KBM-7 (cell line): Measurements from ENCODE around the gene ZNF485.
"Not testable (repeated sequence)": the region's sequence is repeated elsewhere in the genome, so short reads cannot be mapped to it uniquely, and the experiment has no call there.

Experiments used
- DNase-seq: peaks from one replicate; pipeline ENCODE4 v3.0.0-alpha.2; 2015
- in situ Hi-C: fragments of 300-500 bp; cut with MboI; formaldehyde crosslinking; loops from 2 replicates; pipeline ENCODE4 v1.14.3; 2020; ENCODE audit warnings: low sequenced_read_pairs, low pct_unique_long_range_greater_than_20kb, mixed read lengths

The ZNF485 gene

DNA sequence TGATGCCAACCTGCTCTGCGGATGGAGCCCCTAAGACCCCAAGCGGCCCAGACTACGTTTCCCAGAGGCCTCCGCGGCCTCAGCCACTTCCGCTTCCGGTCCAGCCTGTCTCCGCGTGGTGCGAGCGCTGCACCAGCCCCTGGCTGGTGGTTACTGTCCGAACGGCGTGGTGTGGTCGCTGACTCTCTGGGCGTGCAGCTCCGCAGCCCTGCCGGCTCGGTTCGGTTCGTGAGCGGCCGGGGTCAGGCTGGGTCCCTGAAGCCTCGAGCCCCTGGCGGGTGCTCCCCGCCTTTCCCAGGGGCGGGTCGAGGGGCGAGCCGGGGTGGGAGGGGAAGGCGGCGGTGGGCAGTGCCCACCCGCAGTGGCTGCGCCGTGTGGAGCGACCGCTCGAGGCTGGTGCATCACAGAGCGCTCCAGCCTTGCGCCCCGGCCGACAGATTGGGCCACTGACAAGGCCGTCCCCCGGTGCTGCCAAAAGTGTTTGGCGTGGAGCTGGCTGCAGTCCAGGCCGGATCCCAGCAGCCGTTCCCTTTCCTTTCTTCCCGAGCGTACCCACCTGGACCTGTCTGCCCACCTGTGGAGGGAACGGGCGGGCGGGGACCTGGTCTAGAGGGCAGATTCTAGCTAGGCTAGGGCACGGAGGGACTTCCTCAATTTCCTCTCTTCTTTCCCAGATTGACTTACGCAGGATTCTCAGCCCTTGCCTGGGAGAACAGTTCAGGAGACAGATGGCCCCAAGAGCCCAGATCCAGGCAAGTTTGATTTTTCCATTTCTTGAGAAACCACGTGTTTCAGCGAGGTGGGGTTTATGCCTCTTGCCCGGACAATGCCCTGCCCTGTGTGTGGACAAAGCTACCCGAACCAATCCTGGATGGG lies at the start of gene ZNF485:
Gene ZNF485, plus strand, starts transcription at position 116 of the 876 bp plus-strand sequence. Its CDS starts 613 bp downstream, at position 729.
- DNase-seq, result peak; percentile 65
- in situ Hi-C loops, result no loop called here

DNA sequence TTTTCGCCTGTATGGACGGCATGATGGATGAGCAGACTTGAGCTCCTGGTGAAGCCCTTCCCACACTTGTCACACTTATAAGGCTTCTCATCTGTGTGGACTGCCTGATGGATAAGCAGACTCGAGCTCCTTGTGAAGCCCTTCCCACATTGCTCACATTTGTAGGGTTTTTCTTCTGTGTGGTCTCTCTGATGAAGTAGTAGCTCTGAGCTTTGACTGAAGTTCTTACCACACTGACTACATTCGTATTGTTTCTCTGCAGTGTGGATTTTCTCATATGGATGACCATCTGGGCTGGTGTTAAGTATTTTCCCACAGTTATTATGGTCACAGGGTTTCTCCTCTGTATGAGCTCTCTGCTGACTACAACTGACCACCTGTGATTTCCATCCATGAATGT lies 49.0 kb upstream of the ZNF485 start:
- no peak for DNase-seq
- in situ Hi-C loops, result no loop called here

DNA sequence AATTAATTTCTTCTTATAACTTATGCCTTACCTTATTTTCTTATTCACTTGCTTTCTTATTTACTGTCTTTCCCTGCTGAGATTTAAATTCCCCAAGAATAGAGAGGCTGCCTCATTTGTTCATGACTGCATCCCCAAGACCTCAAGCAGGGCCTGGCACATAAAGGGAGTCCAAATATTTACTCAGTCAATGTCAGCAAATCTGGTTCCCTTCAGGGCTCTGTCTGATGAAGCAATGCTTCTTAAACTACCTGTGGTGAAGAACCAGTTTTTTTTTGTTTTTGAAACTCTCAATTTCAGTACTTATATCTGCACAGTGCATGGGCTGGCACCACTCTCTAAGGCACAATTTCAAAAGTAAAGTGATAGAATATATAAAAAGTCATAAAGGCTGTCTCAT lies 36.6 kb upstream of the ZNF485 start:
- in situ Hi-C loops, result no loop called here
- DNase-seq, result no peak

DNA sequence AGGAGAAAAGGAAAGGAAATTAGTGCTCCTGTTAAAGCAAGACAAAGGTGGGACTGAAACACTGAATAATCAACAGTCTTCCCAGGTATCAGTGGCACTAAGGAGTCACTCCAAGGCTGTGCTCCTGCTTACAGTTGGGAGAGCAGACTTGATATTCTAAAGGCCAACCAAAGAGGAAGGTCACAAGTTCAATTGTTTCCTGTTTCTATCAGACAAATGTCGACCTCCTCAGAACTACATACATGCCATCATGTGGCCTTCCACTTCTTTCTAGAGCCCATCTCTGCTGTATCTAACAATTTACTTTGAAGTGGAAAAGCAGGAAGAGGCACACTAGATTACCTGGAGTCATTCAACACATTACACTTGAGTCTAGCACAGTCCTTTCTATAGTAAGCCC lies 35.3 kb upstream of the ZNF485 start:
- in situ Hi-C loops, result no loop called here
- DNase-seq, result peak; percentile 16

DNA sequence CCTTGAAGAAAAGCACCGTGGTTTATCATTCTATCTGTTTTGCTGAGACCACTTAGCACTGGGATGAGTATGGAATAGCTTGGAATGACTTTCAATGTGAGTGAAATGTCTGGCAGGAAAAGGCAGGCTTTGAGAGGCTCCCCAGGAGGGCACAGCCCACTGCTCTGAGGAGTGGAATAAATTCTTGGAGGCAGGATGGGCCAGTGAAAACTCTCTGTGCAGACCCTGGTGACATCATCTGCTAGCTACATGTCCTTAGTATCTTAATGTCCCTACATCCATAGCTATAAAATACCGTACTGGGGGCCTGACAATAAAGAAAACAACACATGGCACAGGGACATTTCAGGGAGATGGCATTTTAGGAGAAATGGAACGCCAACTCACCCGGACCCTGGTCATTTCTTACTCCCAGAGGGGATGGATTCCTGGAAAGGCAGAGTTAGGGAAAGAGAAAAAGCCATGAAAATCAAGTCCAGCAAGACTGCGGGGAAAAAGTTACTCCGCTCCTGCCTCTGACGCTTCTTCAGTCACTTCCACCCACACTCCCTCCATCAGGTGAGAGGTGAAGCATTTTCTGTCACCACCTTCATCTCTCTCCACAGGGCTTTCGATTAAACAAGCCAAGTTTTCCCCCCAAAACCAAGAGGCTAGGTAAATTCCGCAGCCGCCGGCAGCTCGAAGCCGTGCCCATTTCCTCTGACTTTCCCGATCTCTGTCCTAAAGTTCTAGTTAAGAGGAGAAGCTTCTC lies 32.8 kb upstream of the ZNF485 start:
- DNase-seq, result no peak
- in situ Hi-C loops, result no loop called here

DNA sequence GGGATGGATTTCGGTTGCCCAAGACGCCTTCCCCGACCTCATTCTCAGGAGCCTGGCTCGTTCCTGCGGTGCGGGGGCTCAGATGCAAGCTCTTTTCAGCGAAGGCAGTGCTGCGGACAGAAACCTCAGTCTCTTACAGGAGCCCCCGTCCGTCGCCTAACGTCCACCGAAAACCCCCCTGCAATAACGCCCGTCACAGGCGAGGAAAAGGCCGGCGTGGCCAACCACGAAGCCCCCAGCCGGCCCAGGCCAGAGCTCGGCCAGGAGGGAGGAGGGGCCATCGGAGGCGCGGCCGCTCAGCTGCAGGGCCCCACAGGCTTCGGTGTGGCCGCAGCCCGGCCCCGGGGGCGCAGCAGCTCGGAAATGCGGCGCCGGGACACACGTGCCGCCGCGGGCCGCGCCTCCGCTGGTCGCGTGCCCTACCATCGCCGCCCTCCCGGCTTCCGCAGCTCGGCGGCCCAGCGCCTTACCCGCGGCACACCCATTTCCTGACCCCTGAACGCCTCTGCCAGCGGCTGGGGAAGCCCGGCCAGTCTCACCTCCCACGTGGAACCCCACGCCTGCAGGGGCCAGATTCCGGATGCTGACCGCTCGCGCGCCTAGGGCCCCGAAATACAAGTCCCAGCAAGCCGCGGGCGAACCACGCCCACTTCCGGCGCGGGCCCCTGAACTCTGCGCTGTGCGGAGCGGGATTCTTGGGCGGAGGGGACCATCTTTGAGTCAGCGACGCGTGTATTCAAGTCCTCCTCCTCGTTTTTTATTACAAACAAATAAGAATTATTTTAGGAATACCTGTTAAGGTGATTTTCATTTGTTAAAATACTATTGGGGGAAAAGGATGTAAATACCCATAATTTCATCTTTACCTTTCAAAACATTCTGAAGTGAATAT lies 32.0 kb upstream of the ZNF485 start, which contains the start of gene ZNF239:
Gene ZNF239, minus strand, starts transcription at position 616 of the 892 bp plus-strand sequence. CDS start 16,537 bp downstream, outside the sequence.
- in situ Hi-C loops, result no loop called here
- DNase-seq, result no peak

DNA sequence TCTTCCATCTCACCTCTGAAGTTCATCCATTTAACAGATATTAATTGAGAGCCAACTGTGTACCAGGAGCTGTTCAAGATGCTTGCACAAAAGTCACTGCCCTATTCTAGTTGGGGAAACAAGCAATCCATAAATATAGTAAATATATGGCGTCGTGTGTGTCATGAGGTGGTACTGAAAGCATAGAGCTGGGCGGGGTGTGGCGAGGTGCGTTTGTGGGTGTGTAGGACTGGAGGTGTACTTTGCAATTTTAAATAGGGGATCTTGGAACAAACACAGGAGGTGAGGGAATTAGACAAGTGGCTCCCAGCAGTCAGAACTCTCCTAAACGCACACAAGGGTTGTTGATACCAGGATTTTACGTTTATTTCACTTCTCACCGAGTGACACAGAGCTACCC lies 31.3 kb upstream of the ZNF485 start:
- DNase-seq, result no peak
- in situ Hi-C loops, result no loop called here

DNA sequence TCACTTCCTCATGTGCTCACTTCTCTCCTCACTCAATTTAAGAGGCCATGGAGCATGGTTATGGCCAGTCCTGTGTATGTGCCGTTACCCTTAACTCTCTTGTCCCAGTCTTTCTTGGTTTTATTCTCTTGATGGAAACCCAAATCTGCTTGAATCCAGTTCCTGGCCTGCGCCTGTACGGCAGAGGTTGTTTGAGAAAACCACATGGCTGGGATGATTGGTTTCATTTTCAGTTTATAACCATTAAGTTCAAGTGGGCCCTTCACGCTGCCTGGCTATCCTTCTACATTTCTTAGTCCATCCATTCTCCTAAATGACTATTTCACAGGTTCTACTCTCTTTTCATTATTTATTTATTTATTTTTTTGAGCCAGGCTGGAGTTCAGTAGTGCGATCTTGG lies 30.2 kb upstream of the ZNF485 start:
- in situ Hi-C loops, result no loop called here
- DNase-seq, result no peak

DNA sequence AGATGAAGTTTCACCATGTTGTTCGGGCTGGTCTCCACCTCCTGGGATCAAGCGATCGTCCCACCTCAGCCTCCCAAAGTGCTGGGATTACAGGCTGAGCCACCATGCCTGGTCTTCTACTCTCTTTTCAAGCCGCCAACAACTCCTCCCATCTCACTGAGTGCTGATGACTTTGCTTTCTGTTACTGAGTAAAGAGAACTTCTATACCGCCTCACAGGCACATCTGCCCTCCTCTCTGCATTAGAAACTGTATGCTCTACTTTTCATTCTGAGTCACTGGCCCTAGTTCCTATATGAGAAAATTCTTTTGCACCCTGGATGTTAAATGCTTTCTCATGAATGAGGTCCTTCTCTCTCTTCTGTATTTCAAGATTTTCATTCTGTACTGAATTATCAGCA lies 29.7 kb upstream of the ZNF485 start:
- DNase-seq, result no peak
- in situ Hi-C loops, result no loop called here

DNA sequence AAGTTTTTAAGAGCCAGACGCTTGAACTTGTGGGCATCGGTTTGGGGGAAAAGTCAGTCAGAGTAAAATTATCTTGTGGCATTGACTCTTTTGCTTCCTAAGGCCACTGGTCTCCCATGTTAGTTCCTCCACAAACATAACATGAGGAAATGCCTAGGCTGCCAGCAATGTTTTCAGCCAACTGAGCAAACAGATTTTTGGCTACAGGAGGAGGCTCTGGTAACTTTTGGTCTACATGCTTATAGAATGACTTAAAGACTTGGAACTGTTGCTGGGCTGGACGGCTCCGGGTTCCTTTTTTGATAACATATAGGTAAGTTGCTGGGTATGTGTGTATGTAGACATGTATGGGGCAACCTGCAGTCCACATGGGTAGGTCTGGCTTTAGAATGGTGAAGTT lies 22.2 kb upstream of the ZNF485 start:
- in situ Hi-C loops, result no loop called here
- DNase-seq, result no peak

DNA sequence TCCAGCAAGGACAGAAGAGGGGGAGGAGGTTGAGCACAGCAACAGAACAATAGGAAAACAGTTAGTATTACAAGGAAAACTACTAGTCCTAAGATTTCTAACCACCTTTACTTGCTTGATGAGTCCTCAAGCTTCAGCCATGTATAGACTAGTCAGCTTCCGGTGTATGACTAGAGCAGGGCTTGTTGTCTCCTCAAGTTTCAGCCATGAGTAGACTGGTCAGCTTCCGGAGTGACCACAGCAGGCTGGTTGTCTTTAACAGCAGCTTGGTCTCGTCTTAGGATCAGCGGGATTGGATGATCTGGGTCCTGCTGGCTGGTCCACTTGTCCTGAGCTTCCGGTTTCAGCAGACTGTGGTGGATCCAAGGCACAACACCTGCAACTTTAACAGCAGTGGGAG lies 21.2 kb upstream of the ZNF485 start:
- in situ Hi-C loops, result no loop called here
- no peak for DNase-seq

DNA sequence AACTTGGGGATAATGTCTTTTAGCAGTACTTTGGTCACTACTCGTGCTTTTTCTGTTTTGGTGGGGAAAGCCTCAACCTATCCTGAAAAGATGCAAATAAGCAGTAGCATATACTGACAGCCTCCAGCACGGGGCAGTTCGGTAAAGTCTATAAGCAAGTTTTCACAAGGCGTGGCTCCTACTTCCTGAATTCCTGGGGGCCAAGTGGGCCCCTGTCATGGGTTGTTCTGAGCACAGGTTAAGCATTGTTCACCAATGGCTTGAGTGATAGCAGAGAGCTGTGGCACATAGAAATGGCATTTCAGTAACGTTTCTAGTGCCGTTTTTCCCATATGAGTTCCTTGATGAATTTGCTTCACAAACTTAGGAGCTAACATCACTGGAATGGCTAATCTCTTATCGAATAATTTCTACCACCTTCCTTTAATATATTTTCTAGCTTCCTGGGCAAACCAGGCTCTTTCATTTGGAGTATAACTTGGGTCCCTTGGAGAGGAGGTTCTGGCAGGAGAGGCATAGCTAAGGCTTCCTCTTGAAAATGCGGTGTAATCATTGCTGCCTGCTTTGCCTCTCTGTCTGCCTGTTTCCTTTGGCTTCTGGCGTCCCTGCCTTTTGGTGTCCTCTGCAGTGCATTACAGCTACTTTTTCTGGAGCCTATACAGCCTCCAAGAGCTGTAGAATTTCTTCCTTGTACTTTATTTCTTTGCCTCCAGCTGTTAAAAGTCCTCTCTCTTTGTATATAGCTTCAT lies 20.1 kb upstream of the ZNF485 start:
- in situ Hi-C loops, result no loop called here
- DNase-seq, result no peak

DNA sequence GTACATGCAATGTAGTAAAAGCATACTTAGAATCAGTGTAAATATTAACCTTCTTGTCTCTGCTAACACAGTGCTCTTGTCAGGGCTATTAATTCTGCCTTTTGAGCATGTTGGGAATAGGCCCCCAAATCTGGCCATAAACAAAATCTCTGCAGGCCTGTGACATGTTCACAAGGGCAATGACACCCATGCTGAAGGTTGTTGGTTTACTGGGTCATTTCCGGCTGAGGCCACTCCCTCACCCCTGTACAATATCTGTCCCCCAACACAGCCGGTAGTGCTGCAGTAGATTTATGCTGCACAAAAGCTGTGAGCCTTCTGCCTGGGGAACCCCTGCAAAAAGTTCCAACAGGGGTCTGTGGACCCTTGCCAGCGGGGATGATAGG lies 19.5 kb upstream of the ZNF485 start:
- in situ Hi-C loops, DNase-seq: not testable (repeated sequence)

DNA sequence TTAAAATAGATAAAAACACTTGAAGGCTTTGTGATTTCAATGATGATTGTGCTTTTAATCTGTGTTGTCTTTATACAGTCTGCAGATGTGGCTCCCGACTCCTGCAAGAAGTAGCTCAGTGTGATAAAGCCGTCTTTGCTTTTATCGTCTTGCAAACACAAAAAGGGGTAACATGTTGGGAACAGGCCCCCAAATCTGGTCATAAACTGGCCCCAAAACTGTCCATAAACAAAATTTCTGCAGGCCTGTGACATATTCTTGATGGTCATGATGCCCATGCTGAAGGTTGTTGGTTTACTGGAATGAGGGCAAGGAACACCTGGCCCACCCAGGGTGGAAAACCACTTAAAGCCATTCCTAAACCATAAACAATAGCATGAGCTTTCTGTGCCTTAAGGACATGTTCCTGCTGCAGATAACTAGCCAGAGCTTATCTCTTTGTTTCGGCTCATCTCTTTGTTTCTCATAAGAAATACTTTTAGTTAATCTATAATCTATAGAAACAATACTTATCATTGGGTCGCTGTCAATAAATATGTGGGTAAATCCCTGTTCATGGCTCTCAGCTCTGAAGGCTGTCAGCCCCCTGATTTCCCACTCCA lies 14.8 kb upstream of the ZNF485 start:
- in situ Hi-C loops, result no loop called here
- DNase-seq, result no peak

DNA sequence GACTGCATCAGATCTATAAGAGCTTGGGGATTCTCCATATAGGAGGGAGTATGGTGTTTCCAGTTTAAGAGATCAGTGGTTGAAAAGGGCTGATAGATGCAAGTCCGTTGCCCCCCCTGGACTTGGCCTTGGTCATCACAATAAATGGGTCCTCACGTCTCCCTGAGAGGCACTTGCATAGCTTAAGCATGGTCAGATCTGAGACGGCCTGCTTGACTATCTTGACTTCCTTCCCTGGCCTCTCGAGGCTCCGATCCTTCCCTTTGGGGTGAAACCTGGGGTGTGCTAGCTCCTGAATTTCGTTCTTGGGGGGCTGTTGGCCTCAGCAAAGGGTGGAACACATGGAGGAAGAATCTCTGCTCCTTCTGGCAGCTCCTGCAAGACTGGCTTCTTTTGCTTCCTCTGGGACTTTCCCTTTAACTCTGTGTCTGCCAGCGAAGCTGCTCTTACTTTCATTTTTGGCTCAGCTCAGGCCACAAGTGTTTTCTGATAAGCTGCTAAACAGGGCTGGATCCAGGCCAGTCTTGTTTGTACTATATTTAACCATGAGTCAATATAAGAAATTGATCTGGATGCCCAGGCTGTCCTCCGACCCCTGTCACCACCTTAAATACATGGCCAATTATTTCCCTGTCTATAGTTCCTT lies 11.2 kb upstream of the ZNF485 start:
- peak; percentile 33 for DNase-seq
- in situ Hi-C loops, result no loop called here

DNA sequence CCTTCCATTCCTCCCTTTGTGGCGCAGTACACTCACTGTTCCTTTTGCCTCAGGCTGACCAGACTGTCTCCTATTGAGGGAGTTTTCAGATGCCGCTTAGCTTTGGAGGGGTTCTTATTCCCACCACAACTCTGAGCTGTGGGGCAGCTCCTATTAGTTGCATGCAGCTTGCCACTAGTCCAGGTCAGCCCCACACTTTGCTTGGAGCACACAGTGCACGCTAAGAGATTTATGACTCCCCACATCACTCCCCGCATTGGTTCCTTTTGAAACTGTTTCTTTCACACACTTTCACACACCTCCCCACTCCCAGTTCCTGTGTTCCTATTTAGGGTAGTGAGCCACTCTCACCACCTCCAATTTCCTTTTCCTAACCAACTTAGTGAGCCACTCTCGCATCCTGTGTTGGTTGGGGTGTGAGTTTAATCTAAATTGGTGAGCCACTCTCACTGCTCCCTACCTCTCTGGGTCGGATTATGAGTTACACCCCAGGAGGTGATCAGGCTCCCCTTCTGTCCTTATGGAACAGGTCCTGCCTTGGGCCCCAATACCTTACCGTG lies 10.4 kb upstream of the ZNF485 start:
- peak; percentile 63 for DNase-seq
- in situ Hi-C loops, result no loop called here

DNA sequence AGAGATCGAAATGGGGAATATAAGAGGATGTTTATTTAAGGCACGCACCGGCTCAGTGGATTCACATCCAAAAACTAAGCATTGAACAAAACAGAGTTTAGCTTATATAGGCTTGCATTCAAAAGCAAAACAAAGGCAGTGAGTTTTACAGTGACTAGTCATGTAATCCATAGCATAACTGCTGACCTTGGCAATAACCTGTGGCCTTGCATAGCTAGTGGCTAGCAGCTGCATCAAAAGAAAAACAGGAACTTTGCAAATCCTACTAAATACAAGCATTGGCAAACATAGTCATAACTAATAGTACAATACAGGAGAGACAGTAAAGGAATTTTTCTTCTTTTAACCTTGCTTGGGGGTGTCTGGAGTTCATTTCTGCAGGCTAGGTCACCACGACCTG lies 9.7 kb upstream of the ZNF485 start:
- DNase-seq, result peak; percentile 18
- in situ Hi-C loops, result no loop called here

DNA sequence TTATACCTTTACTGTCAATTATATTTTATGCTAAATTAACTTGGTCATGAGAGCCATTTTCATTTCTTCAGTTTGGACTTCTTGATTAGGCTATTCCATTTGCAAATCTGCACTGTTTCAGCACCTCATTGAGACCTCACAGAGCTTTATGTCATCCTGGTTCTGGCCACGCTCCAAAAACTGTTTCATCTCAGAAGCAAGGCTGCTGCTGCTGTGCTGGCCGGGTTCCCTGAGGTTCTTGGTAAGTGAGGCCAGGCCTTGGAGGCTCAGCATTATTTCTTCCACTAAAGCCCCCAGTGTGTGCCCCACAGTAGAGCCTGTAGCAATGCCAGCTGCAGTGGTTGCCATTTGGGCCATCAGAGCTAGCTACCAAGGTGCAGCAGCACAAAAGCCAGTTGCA lies 7.8 kb upstream of the ZNF485 start:
- in situ Hi-C loops, result no loop called here
- no peak for DNase-seq
